Ascending aorta (tissue), 2 donors: Measurements from ENCODE around the gene ACBD6. TPM values are rescaled to one million over a fixed set of nuclear protein-coding genes. Genes with fewer than 3 reads are reported as not detected.

Source experiments
- DNase-seq, 2 donors: peaks; one replicate each; pipeline ENCODE4 v3.0.0-alpha.2; 2019; ENCODE audit warnings: low spot score in 2 of 2
- H3K27ac ChIP-seq, 2 donors: fragments of 200-600 bp; sonication (generic); one replicate each; pipeline ENCODE4 v1.5.1; 2016 to 2017; ENCODE audit warnings: mild to moderate bottlenecking in 1 of 2
- H3K27me3 ChIP-seq: fragments of 200-600 bp; sonication (generic); one replicate; pipeline ENCODE4 v1.5.1; 2017
- H3K36me3 ChIP-seq, 2 donors: fragments of 200-600 bp; sonication (generic); one replicate each; pipeline ENCODE4 v1.5.1; 2016
- H3K4me1 ChIP-seq, 2 donors: fragments of 200-600 bp; sonication (generic); one replicate each; pipeline ENCODE4 v1.5.1; 2016 to 2017; ENCODE audit warnings: mild to moderate bottlenecking in 1 of 2
- H3K4me3 ChIP-seq, 2 donors: fragments of 200-600 bp; sonication (generic); one replicate each; pipeline ENCODE4 v1.5.1; 2016 to 2017; ENCODE audit warnings: mild to moderate bottlenecking in 1 of 2
- H3K9me3 ChIP-seq, 2 donors: fragments of 200-600 bp; sonication (generic); one replicate each; pipeline ENCODE4 v1.5.1; 2016
- CTCF ChIP-seq, 3 experiments: fragments of 200-600 bp in 2 of 3; fragments of 450-650 bp in 1 of 3; sonication (generic) in 2 of 3; IDR thresholded peaks; one replicate each; pipeline ENCODE4 v1.5.1; 2016 to 2019; ENCODE audit warnings: antibody characterized with exemption in 3 of 3, mild to moderate bottlenecking in 1 of 3, moderate library complexity in 1 of 3
- intact Hi-C: fragments of 100-400 bp; cut with DNase I; formaldehyde crosslinking; loops from one replicate; pipeline ENCODE4 v1.15.1; 2023
- total RNA-seq: library from RNA; depleted of rRNA; stranded (reverse); fragments of >200 nt; gene quantifications from one replicate; pipeline ENCODE4 v1.1.0, GENCODE V29; 2016

ACBD6 gene
- total RNA-seq, 1 donor from 2014 or later = 67.7 TPM

DNA sequence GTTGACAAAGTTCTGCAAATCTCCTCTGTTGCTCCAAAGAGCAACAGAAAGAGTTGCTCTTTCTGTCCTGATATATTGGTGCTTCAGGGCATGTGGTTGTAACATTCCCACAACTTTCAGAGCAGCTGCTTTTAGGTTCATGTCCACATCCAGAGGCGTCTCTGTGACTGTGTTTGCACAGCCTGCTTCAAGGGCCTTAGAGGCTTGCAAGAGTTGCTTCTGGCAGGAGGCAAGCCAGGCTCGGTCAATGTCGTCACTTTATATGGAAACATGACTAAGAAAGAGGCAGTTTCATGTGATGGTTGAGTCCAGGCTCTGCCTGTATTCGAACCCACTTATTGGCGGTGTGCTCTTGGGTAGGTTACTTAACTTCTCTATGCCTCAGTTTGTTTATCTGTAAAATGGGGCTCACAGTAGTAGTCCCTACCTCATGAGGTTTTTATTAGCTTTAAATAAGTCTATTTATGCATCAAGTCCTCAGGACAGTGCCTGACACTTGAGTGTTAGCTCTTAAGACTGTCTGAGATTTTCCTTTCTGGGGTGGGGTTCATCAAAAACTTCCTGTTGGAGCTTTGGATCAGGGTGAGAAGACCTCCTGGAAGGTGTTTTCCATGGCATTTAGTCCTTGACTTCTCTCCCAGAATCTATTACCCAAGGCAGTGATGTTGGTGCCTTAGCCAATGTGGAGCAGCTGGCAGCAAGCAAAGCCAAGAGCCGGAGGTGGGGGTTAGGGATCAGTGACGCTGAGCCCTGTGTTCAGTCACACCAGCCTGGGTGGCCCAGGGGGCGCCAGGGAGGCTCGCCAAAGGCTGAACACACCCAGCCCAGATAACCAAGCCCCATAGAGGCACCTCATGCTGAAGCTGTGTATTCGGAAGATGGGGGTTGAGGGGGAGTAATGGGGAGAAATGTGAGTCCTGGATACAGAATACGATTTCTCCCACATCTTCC, 253.4 kb downstream of the ACBD6 start:
- Histone ChIP-seq H3K27ac (no peak overlapping the region), H3K4me1 (no peaks in the 10 kb centered on the region), H3K27me3 (no peaks in the 10 kb centered on the region), H3K4me3 (no peak overlapping the region), H3K9me3 (no peaks in the 10 kb centered on the region), H3K36me3 (no peaks in the 10 kb centered on the region)
- TF ChIP-seq CTCF (IDR thresholded peaks at IDR 0.05) = no peak
- DNase-seq = no peak
- intact Hi-C loops = no loop called here

DNA sequence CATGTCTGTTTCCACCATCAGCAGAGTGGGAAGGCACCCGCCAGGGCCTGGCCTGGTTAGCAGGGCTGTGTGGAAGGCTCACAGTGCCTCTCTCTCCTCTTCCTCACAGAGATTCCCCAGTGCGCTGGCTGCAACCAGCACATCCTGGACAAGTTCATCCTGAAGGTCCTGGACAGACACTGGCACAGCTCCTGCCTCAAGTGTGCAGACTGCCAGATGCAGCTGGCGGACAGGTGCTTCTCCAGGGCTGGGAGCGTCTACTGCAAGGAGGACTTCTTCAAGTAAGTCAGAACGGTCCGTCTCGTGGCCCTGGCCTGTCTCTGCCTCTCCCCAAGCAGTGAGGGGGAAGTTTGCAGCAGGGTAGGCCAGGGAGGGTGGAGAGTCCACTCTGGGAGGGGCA, 254.2 kb downstream of the ACBD6 start:
- intact Hi-C loops = no loop called here
- Histone ChIP-seq H3K4me3 (no peak overlapping the region), H3K36me3 (no peaks in the 10 kb centered on the region), H3K27me3 (peaks cover 5% of the 10 kb centered on the region), H3K9me3 (no peaks in the 10 kb centered on the region), H3K27ac (no peak overlapping the region), H3K4me1 (no peaks in the 10 kb centered on the region)
- no peak for DNase-seq
- no peak for TF ChIP-seq CTCF (IDR thresholded peaks at IDR 0.05)

- Histone ChIP-seq H3K4me3 (no peak overlapping the region), H3K4me1 (no peaks in the 10 kb centered on the region), H3K36me3 (no peaks in the 10 kb centered on the region), H3K27ac (no peak overlapping the region), H3K27me3 (peaks cover 5% of the 10 kb centered on the region), H3K9me3 (no peaks in the 10 kb centered on the region)
- DNase-seq = no peak
- TF ChIP-seq CTCF (IDR thresholded peaks at IDR 0.05) = no peak
- intact Hi-C loops = no loop called here
Observed at GRCh38 chr1:180247580-180247979, 254.8 kb downstream of the ACBD6 start.

DNA sequence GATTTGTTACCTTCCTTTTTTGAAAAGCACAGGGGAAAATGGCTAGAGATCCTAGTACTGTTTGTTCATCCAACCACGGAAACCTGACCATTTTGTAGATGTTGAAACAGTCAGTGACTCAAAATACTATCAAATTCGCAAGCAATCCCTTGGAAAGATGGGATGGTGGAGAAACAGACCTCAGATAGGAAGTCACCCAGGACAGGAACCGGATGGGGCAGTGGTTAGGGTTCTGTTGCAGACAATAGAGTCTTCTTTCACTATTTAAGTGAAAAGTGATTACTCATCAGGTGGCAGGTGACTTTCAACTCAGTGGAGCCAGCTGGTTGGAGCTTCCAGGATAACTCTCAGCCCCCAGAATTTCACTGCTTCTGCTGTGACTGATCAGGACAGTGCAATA, 255.3 kb downstream of the ACBD6 start:
- DNase-seq = no peak
- intact Hi-C loops = no loop called here

GRCh38 chr1:180246579-180246978, 255.8 kb downstream of the ACBD6 start:
- H3K27me3 ChIP-seq = peaks cover 5% of the 10 kb centered on the region
- no peak for DNase-seq
- no peak for TF ChIP-seq CTCF (IDR thresholded peaks at IDR 0.05)
- intact Hi-C loops = no loop called here
- no peaks in the 10 kb centered on the region for H3K36me3 ChIP-seq
- H3K4me1 ChIP-seq = no peaks in the 10 kb centered on the region
- no peak overlapping the region for H3K4me3 ChIP-seq
- no peak overlapping the region for H3K27ac ChIP-seq
- no peaks in the 10 kb centered on the region for H3K9me3 ChIP-seq

More for the DNA sequence above, 255.3 kb downstream of the ACBD6 start:
- Histone ChIP-seq H3K4me3 (no peak overlapping the region), H3K36me3 (no peaks in the 10 kb centered on the region), H3K4me1 (no peaks in the 10 kb centered on the region), H3K27me3 (peaks cover 5% of the 10 kb centered on the region), H3K9me3 (no peaks in the 10 kb centered on the region), H3K27ac (no peak overlapping the region)
- no peak for TF ChIP-seq CTCF (IDR thresholded peaks at IDR 0.05)
